ENCODE results near the gene XYLT1.

GRCh38 chr16:17408296-17408695 is 62.5 kb downstream of the XYLT1 start:
- TF ChIP-seq CEBPB (IDR thresholded peaks at IDR 0.05; ENCODE audit: low read depth, low read length) = no peak
- TF ChIP-seq POLR2A (IDR thresholded peaks at IDR 0.05; ENCODE audit: control extremely low read depth in 1 of 2, low read depth in 2 of 2, low read length in 2 of 2) = no peak
- TF ChIP-seq, protein P1, sequence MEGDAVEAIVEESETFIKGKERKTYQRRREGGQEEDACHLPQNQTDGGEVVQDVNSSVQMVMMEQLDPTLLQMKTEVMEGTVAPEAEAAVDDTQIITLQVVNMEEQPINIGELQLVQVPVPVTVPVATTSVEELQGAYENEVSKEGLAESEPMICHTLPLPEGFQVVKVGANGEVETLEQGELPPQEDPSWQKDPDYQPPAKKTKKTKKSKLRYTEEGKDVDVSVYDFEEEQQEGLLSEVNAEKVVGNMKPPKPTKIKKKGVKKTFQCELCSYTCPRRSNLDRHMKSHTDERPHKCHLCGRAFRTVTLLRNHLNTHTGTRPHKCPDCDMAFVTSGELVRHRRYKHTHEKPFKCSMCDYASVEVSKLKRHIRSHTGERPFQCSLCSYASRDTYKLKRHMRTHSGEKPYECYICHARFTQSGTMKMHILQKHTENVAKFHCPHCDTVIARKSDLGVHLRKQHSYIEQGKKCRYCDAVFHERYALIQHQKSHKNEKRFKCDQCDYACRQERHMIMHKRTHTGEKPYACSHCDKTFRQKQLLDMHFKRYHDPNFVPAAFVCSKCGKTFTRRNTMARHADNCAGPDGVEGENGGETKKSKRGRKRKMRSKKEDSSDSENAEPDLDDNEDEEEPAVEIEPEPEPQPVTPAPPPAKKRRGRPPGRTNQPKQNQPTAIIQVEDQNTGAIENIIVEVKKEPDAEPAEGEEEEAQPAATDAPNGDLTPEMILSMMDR (IDR thresholded peaks at IDR 0.05; ENCODE audit: control extremely low read depth in 1 of 3, insufficient read depth in 1 of 3, low read depth in 1 of 3, low read length in 3 of 3) = no peak
- no peak for TF ChIP-seq YY1 (IDR thresholded peaks at IDR 0.05; ENCODE audit: low read depth, low read length)
- TF ChIP-seq HDAC2 (IDR thresholded peaks at IDR 0.05; ENCODE audit: borderline replicate concordance in 1 of 2, low read depth in 2 of 2, low read length in 2 of 2) = no peak
- no peak for TF ChIP-seq EZH2 (IDR thresholded peaks at IDR 0.05; ENCODE audit: low read depth, low read length, severe bottlenecking)
- no peak for TF ChIP-seq MAFK (IDR thresholded peaks at IDR 0.05; ENCODE audit: low read depth, low read length)
- no peak for TF ChIP-seq NANOG (IDR thresholded peaks at IDR 0.05; ENCODE audit: insufficient read depth, low read depth, low read length, poor library complexity, severe bottlenecking)
- no peak for TF ChIP-seq EP300 (IDR thresholded peaks at IDR 0.05; ENCODE audit: borderline replicate concordance in 1 of 2, low read depth in 2 of 2, low read length in 2 of 2)
- no peak for TF ChIP-seq MAX (IDR thresholded peaks at IDR 0.05)
- TF ChIP-seq SP2 (IDR thresholded peaks at IDR 0.05; ENCODE audit: low read length) = no peak
- TF ChIP-seq CHD2 (IDR thresholded peaks at IDR 0.05; ENCODE audit: low read length) = no peak

Measured in H1 (cell line).